ENCODE results near the gene RHD.
"Not testable (repeated sequence)": the region's sequence is repeated elsewhere in the genome, so short reads cannot be mapped to it uniquely, and the experiment has no call there.

RHD gene

DNA sequence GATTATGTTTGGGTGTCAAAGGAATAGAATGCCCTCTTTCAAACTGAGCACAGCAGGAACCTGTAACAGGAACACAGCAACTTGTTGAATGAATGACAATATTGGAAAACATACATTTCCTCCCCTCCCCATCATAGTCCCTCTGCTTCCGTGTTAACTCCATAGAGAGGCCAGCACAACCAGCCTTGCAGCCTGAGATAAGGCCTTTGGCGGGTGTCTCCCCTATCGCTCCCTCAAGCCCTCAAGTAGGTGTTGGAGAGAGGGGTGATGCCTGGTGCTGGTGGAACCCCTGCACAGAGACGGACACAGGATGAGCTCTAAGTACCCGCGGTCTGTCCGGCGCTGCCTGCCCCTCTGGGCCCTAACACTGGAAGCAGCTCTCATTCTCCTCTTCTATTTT is at the start of gene RHD:
Gene RHD (plus strand): TSS at position 272 of the 400 bp plus-strand sequence. CDS start 39 bp downstream, at position 311.
- DNase-seq = not testable (repeated sequence)

DNA sequence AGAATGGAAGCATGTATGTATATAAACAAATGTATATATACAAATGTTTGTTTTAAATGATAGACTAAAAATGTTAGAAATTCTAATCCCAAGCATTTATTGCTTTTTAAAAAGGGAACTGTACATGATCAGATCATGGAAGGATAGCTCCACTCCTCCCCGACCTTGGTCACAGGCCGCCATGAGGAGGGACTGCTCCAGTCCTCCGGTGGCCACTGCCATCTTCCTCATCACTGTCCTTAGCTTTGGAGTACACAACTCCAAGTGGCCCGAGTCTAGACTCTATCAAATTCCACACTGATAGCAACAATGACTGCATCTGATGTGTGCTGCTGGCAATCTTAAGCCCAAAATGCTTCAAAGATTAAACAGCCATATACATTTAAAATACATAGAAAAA is 49.7 kb upstream of the RHD start:
- DNase-seq = no peak

DNA sequence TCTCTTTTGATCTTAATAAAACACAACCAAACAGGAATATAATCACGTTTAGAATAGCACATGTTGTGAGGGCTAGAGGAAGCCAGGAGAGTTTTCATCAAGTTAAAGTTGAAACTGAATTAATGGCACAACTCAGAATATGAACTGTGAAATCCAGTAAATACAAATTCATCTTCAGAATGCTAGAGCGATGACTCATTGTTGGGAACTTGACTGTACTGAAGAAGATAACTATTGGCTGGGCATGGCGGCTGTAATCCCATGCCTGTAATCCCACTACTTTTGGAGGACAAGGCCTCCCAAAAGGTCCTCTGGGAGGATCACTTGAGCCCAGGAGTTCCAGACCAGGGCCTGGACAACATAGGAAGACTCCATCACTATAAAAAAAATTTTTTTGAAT is 48.8 kb upstream of the RHD start:
- no peak for DNase-seq

DNA sequence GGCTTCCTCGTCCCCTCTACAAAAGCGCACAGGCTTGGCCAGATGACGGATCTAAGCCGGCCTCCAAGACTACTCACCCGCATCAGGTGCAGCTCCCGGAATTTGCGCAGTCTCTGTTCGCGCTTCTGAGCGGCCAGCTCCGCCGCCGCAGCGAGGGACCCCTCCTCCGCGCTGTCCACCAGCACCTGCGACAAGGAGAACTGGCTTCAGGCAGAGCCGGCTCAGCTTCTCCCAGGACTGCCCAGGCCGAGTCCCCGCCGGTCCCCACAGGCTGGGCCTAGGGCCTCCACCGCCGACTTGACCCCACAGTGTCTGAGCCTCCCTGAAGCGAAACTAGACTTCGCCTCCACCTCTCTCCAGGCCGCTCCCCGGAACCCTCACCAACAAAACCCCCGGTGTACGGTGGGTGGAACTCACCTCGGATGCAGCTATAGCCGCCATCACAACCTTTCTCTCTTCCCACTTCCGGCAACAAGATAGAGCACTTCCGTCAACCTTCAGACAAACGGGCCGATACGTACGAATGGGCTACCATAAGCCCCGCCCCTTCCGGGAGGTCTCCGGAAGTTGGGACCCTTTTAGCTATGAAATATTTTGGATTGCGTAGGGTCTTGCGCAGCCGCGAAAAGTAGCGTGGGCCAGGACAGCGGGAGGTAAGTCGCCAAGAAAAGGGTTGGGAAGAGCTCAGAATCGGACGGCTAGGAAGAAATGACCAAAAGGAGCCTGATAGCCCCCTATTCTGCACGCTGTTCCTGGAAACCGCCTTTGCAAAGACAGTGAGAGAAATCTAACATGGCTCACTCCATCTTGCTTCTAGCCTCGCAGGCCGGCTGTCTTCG is 40.1 kb upstream of the RHD start, which contains the start of gene SYF2:
Gene SYF2 (minus strand): TSS at position 476 of the 839 bp plus-strand sequence. CDS start 35 bp downstream, at position 441.
- DNase-seq = peak; percentile 96

DNA sequence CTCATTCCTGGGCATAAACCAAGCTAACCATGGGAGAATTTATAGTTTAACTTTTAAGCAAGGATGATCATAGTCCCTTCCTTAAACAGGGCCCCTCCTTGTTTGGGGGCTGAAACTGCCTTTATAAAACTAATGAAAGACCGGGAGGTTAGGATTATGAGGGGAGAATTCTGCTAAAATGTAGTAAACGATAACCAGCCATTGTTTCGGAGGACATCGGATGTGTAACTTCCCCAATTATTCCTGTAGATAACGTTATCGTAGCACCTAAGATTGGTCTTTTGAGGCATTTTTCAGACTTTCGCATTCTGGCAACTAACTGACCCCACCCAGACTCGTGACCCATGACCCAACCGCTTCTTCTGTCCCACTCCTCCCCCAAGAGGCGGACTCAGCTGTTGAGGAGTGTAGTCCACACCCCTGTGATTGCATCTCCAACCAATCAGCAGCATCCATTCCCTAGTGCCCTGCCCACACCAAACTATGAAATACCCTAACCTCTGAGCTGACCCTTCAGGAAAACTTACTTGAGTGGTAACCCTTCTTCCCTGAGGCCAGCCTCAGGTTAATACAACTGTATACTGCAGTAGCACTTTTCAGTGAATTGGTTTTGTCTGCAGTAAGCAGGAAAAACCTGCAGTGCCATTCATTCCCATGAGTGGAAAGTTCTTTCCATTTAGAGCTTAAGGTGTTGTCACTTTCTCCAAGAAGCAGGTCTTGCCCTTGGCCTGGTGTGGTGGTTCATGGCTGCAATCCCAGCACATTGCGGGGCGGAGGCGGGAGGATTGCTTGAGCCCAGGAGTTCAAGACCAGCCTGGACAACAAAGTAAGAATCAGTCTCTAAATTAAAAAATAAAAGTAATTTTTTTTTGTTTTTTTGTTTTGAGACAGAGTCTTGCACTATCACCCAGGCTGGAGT is 39.2 kb upstream of the RHD start:
- peak; percentile 98 for DNase-seq

DNA sequence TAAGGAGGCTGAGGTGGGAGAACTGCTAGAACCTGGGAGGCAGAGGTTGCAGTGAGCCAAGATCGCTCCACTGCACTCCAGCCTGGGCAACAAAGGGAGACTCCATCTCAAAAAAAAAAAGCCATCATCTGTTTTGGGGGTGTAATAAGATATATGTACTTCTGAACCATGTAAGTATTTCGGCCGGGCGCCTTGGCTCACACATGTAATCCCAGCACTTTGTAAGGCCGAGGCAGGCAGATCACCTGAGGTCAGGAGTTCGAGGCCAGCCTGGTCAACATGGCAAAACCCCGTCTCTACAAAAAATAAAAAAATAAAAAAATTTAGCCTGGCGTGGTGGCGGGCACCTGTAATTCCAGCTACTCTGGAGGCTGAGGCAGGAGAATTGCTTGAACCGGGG is 36.9 kb upstream of the RHD start:
- not testable (repeated sequence) for DNase-seq

DNA sequence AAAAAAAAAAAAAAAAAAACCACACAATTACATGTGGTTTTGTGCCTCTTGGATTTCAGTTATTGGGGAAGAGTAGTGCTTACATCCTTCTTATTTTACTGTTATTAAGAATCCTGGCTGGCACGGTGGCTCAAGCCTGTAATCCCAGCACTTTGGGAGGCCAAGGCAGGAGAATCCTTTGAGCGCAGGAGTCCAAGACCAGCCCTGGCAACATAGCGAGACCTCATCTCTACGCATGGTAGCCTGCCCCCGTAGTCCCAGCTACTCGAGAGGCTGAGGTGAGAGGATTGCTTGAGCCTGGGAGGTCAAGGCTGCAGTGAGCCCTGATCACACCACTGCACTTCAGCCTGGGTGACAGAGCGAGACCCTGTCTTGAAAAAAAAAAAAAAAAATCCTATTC is 36.0 kb upstream of the RHD start:
- not testable (repeated sequence) for DNase-seq

DNA sequence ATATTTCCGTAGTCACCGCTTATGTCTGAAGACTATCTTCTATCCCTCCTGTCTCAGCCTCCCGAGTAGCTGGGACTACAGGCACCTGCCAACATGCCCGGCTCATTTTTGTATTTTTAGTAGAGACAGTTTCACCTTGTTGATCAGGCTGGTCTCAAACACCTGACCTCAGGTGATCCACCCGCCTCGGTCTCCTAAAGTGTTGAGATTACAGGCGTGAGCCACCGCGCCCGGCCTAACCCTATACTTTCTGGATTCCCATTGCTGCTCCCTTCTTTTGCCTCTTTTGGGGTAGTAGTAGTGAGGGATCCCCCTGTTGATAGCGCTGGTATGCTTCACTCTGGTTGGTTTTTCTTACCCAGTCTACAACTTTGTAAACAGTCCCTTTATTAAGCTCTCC is 34.3 kb upstream of the RHD start:
- no peak for DNase-seq

DNA sequence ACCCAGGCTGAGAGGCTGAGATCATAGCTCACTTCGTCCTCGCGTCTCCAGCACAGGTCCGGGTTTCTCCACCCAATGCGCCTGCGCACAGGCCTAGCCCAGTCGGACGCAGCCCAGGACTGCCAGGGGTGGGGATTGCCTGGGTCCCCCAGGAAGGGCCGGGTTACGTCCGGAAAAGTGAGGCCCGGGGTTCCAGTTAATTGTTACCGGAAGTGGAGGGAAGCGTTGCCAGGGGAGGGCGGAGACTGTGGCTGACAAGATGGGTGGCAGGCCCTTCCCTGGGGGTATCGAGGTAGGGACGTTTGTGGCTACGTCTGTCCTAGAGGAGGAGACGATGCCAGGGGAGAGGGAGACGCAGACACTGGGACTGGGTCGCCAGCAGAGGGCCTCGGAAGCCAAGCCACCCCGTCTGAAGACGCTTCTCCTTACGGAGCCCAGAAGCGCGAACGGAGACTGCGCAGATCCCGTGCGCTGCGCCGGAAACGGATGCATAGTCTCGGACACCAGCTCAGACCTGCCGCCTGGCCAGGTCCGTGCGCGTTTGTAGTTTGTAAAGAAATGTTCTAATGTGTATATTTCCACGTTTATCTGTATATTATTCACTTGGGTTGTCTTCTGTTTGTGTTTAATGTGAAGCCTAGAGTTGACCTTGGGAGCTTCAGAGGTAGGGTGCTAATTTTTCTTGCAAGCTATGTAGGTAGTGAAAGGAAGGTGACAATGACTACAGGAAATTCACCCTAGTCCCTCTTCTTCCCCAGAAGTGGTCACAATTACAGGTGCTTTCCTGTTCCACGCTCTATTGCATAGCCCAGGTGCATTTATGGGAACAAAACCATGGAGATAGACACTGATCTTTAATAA is 32.4 kb upstream of the RHD start:
- peak; percentile 99 for DNase-seq

DNA sequence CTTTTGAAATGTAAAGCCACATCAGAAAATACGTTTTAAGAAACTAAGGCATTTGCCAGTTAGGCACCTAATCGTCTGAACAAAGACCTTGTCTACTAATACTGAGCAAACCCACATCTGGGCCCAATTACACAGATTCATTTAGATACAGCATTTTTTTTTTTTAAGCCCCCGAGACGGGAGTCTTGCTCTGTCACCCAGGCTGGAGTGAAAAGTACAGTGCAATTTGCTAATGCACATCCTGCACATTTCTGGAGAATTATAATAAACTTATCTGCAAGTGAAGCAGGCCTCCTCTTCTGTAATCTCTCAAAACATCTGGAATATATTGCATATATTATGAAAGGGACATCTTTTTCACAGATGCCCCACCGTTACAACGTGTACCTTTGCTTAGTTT is 28.4 kb upstream of the RHD start:
- DNase-seq = no peak

DNA sequence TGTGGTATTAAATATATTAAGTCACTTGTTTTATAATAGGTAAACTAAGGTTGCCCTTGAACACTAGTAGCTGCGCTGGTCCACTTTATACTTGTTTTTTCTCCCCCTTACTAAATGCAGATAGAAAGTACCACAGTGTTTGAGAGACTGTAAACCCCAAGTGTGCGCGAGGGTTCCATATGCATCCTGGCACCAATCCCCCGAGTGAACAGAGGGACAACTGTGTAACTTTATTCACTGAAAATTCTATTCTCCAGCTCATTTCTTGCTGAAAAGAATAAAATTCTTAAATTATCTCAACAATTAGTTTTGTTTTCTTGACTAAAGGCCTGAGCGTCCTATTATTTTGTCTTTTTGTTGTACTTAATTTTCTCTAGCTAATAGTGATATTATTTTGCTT is 26.9 kb upstream of the RHD start:
- DNase-seq = no peak

DNA sequence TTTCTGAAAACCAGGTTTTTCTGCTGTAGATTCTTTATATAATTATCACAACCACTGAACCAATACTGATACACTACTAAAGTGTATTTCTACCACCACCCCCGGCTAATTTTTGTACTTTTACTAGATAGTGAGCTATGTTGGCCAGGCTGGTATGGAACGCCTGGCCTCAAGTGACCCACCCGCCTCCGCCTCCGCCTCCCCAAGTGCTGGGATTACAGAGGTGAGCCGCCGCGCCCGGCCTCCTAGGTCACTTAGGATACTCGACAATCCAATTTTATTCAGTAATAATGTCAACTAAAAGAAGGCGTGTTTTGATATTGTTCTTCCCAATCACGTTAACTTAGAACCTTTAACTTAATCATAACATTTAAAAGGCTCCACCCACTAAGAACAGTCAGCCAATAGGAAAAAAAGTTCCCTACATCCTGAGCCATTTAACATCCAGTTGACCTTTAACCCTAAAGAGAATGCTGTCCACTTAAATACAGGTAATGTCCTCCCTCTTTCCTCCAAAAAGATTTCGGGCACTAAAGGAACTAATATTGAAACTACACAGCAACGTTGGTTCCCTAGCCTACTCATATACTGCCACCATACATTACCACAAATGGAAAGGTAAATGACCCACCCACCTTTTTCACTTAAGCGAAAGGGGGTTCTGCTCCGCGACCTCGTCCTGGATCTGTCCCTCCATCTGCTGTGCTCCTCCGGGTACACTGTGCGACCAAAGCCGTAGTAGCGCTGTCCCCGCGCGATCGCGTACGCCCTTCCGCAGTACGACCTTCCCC is 26.3 kb upstream of the RHD start:
- peak; percentile 58 for DNase-seq

DNA sequence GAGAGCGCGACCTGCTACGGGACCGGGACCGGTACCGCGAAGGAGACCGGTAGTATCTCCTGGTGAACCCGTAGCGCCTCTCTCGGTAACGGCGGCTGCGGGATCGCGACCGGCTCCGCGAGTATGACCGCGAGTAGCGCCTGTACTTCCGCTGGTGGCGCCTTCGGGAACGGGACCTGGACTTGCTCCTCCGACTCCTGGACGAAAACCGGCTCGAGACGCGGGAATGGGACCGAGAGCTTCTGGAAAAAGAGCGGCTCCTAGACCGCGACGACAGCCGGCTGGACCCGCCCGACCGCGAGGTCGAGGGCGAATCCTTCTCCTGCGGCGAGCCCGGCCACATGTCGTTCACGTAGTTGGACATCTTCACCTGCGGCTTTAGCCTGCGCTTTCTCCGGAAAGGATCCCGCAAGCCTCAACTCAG is 25.7 kb upstream of the RHD start:
- peak; percentile 59 for DNase-seq

DNA sequence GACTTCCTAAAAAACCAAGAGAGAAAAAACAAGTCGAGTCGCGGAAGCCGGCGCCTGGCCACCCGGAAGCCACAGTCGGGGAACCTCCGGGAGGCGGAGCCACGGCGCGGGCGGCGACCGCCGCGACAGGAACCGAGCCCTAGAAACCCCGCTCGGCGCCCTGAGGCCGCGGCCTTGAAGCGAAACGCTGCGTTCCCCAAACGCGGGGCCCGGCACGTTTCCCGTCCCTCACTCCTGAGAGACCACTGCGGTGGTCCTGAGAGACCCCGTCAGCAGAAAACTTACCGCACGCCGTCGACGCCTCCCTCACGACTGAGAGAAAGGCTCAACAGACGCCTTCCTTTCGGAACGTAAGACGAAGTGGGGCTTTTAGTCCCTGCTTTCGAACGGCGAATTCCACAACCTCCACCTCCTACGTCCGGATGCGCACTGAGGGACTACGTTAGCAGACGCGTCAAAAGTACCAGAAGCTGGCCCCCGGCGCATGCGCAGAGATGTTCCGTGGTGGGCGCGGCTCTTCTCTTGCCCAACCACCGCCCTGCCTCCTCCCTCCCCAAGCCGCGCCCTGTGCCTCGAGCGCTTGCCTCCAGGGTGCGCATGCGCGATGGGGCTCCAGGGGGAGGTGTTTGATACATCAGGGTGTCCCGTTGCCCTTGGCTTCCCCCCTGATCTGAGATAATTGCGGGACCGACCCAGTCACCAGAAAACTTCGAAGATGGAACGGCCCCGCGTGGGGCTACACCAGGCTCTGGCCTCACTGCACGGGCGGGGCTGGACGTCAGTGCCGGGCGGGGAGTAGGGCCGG is 25.1 kb upstream of the RHD start, which contains the start of gene RSRP1:
Gene RSRP1 (minus strand): TSS at position 431 of the 805 bp plus-strand sequence. CDS start 491 bp downstream, outside the sequence.
- peak; percentile 99 for DNase-seq

DNA sequence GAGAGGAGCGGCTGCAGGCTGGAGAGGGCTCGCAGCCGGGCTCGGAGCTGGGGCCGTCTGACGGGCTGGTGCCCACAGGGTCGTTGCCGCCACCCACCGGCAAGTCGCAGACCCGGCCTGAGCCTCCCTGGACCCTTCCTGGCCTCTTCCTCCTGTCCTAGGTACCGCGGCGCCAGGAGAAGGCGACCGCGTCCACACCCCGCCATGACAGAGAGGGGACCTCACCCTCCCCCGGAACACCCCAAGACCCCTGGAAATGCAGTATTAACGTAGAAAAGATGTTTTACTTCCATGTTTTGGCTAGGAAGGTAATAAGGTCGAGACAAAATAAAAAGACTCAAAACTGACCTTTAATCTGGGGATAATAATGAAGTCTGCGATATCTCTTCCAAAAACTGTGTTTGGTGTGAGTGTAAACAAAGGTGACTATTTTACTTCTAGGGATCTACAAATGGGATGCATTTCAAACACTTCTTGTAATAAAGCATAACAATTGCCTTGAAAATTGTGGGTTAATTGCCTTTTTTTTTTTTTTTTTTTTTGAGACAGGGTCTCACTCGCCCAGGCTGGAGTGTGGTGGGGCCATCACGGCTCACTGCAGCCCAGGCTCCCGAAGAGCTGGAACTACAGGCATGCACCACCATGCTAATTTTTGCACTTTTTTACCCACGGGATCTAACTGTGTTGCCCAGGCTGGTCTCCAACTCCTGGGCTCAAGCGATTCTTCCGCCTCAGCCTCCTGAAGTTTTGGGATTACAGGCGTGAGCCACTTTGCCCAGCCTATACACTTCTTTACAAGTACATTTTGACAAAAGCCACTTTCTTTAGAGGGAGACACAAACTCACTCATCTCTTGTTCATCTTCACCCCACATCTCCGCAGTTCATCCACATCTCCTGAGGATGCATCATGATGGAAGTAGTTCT is 24.2 kb upstream of the RHD start:
- DNase-seq = no peak

DNA sequence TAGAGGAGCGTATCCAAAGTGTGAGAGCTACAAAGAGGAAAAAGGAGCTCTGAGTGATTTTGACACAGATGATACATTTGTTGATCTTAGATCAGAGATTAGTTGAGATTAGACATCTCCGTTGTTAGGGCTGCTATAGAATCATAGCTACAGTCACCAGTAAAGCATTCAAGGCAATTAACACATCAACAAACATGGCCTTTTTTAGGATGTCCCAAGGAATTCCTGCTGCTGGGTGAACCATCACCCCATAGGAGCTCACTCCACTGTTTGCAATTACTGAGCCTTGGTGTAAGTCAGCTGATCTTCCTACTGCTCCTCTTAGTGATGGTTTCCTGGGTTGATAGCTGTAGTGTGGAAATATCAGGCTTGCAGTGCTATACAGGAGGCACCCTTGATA is 18.4 kb upstream of the RHD start:
- no peak for DNase-seq

DNA sequence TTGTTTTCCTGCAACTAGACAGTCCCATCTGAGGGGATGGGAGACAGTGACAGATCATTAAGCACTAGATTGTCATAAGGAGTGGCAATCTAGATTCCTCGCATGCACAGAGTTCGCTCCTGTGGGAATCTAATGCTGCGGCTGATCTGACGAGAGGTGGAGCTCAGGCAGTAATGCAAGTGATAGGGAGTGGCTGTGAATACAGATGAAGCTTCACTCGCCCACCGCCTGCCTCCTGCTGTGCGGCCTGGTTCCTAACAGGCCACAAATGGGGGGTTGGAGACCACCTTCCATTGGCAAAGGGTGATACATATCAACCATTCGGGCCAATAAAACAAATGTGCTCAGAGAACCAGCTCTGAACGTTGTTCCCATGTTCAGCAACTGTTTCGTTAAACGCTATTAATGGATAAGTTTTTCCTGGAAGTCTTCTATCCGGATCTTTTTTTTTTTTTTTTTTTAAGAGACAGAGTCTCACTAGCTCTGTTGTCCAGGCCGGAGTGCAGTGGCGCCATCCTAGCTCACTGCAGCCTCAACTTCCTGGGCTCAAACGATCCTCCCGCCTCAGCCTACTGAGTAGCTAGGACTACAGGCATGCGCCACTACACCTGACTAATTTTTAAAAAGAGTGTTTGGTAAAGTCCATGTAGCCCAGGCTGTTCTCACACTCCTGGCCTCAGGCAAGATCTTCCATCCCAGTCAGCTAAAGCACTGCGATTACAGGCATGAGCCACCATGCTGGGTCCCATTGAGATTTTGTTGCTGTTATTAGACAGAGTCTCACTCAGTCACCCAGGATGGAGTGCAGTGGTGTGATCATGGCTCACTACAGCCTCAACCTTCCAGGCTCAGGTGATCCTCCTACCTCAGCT is 16.4 kb upstream of the RHD start:
- no peak for DNase-seq

DNA sequence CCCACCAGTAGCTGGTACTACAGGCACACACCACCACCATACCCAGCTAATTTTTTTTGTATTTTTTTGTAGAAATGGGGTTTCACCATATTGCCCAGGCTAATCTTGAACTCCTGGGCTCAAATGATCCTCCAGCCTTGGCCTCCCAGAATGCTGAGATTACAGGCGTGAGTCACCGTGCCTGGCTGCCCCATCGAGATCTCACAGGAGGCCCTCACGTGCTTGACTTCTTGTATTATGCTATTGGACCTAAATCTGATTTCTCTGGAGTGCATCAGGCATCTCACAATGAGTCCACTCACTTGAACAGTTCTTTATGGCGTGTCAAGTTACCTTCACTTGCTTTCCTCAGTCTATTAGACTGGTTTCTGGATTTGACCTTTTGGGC is 15.7 kb upstream of the RHD start:
- no peak for DNase-seq

DNA sequence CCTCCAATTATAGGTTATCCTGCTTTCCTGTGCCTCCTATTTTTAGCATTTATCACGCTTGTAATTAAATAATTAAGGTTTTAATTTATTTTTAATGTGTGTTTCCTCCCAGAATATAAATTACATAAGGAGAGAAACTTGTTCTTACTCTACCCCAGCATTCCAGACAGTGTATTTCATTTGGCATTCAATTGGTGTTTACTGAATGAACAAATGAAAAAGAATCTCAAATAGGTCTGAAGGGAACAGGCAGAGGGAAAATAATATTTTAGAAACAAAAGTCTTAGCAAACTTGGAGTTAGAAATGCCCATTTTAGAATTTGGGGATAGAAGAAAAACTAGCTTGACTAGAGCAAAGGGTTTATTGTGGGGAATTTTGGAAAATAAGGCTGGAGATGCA is 15.1 kb upstream of the RHD start:
- no peak for DNase-seq
